HT-29 (cell line): Measurements from ENCODE around the gene NCAPD2. TPM values are rescaled to one million over a fixed set of nuclear protein-coding genes. Genes with fewer than 3 reads are reported as not detected.

ENCODE experiments used
- DNase-seq: peaks from one replicate; pipeline ENCODE4 v3.0.0-alpha.2; 2015; ENCODE audit warnings: low spot score
- small RNA-seq: library from RNA; depleted of rRNA; stranded (forward); fragments of <200 nt; gene quantifications from one replicate; pipeline ENCODE3, GENCODE V24; 2014
- total RNA-seq: library from RNA; depleted of rRNA; stranded (reverse); fragments of >200 nt; shearing (Covaris generic); gene quantifications from 2 replicates; pipeline ENCODE4 v1.2.3, GENCODE V29; 2014; rRNA removed

Gene NCAPD2
- total RNA-seq, 1 experiment from 2014 or later, result 141 TPM

GRCh38 chr12:6573001-6573400 lies 79.1 kb downstream of the NCAPD2 start:
- DNase-seq, result no peak

- DNase-seq, result no peak
Measured at GRCh38 chr12:6574576-6575295, 80.8 kb downstream of the NCAPD2 start.

GRCh38 chr12:6575648-6576047 lies 81.7 kb downstream of the NCAPD2 start:
- no peak for DNase-seq

Small RNAs within 50 kb of the gene (small RNA-seq; reads per million reads assigned to genes)
- 12.6 reads per million, percentile 90 among the genes with 10 or more reads in this experiment for gene SCARNA11

Other genes with a start within 250 kb of the NCAPD2 start
- 90.1 and 94.8 TPM in 2 replicates for gene PLEKHG6, start 183.4 kb upstream of the NCAPD2 start, total RNA-seq
- gene TNFRSF1A, start 152.0 kb upstream of the NCAPD2 start, total RNA-seq, result 91.9 and 94.5 TPM in 2 replicates
- 161 and 221 TPM in 2 replicates for gene SCNN1A, start 118.5 kb upstream of the NCAPD2 start, total RNA-seq
- gene LTBR, start 109.9 kb upstream of the NCAPD2 start, total RNA-seq, result 176 and 234 TPM in 2 replicates
- 0.23 TPM in 1 of 2 replicates, not detected in the other for gene CD27, start 49.1 kb upstream of the NCAPD2 start, total RNA-seq
- 9.6 and 11.0 TPM in 2 replicates for gene TAPBPL, start 42.1 kb upstream of the NCAPD2 start, total RNA-seq
- gene VAMP1, start 23.4 kb upstream of the NCAPD2 start, total RNA-seq, result 11.5 and 23.0 TPM in 2 replicates
- gene MRPL51, start 840 bp upstream of the NCAPD2 start, total RNA-seq, result 144 and 147 TPM in 2 replicates
- 6,490 and 6,870 TPM in 2 replicates for gene GAPDH, start 40.4 kb downstream of the NCAPD2 start, total RNA-seq
- 0.37 and 0.41 TPM in 2 replicates for gene IFFO1, start 61.9 kb downstream of the NCAPD2 start, total RNA-seq
- gene NOP2, start 74.2 kb downstream of the NCAPD2 start, total RNA-seq, result 73.5 and 74.9 TPM in 2 replicates
- gene CHD4, start 113.3 kb downstream of the NCAPD2 start, total RNA-seq, result 253 and 269 TPM in 2 replicates
- gene LPAR5, start 141.9 kb downstream of the NCAPD2 start, total RNA-seq, result 0.03 TPM in 1 of 2 replicates, not detected in the other
- 0.31 TPM in 1 of 2 replicates, not detected in the other for gene ACRBP, start 153.3 kb downstream of the NCAPD2 start, total RNA-seq
- 25.1 and 27.4 TPM in 2 replicates for gene ING4, start 169.0 kb downstream of the NCAPD2 start, total RNA-seq
- 23.9 and 42.5 TPM in 2 replicates for gene ZNF384, start 195.3 kb downstream of the NCAPD2 start, total RNA-seq
- gene PIANP, start 206.7 kb downstream of the NCAPD2 start, total RNA-seq, result not detected in 2 replicates
- gene COPS7A, start 229.9 kb downstream of the NCAPD2 start, total RNA-seq, result 103 and 108 TPM in 2 replicates